Measurements from ENCODE around the gene IFIT3.

IFIT3 gene

GRCh38 chr10:89382757-89383156 lies 55.0 kb downstream of the IFIT3 start:
- no peaks in the 10 kb centered on the region for H3K79me2 ChIP-seq (ENCODE audit: insufficient read depth, low read length)
- H3K27ac ChIP-seq (ENCODE audit: low read length), result no peak overlapping the region
- no peaks in the 10 kb centered on the region for H3K27me3 ChIP-seq (ENCODE audit: insufficient read depth, low read length, poor library complexity)
- ATAC-seq (ENCODE audit: insufficient read depth, low read depth), result no peak
- H2AFZ ChIP-seq (ENCODE audit: low read depth, low read length), result no peak overlapping the region
- H4K20me1 ChIP-seq (ENCODE audit: insufficient read depth, low read length), result no peaks in the 10 kb centered on the region
- no peak for TF ChIP-seq EZH2 (IDR thresholded peaks at IDR 0.05; ENCODE audit: borderline replicate concordance, low read depth, low read length, severe bottlenecking)
- TF ChIP-seq, protein P1, sequence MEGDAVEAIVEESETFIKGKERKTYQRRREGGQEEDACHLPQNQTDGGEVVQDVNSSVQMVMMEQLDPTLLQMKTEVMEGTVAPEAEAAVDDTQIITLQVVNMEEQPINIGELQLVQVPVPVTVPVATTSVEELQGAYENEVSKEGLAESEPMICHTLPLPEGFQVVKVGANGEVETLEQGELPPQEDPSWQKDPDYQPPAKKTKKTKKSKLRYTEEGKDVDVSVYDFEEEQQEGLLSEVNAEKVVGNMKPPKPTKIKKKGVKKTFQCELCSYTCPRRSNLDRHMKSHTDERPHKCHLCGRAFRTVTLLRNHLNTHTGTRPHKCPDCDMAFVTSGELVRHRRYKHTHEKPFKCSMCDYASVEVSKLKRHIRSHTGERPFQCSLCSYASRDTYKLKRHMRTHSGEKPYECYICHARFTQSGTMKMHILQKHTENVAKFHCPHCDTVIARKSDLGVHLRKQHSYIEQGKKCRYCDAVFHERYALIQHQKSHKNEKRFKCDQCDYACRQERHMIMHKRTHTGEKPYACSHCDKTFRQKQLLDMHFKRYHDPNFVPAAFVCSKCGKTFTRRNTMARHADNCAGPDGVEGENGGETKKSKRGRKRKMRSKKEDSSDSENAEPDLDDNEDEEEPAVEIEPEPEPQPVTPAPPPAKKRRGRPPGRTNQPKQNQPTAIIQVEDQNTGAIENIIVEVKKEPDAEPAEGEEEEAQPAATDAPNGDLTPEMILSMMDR (IDR thresholded peaks at IDR 0.05; ENCODE audit: borderline replicate concordance, extremely low read depth, low read length, poor library complexity, severe bottlenecking), result no peak
- no peaks in the 10 kb centered on the region for H3K36me3 ChIP-seq (ENCODE audit: insufficient read depth, low read length)
- no peak overlapping the region for H3K4me2 ChIP-seq (ENCODE audit: insufficient read depth, low read length)
- DNase-seq, result no peak
- no peaks in the 10 kb centered on the region for H3K9me3 ChIP-seq (ENCODE audit: insufficient read depth, low read length, severe bottlenecking)
- H3K4me1 ChIP-seq (ENCODE audit: insufficient read depth, low read length), result no peaks in the 10 kb centered on the region
- no peak overlapping the region for H3K9ac ChIP-seq (ENCODE audit: low read depth, low read length)
- no peak overlapping the region for H3K4me3 ChIP-seq (ENCODE audit: low read depth in 1 of 2, low read length in 2 of 2)

DNA sequence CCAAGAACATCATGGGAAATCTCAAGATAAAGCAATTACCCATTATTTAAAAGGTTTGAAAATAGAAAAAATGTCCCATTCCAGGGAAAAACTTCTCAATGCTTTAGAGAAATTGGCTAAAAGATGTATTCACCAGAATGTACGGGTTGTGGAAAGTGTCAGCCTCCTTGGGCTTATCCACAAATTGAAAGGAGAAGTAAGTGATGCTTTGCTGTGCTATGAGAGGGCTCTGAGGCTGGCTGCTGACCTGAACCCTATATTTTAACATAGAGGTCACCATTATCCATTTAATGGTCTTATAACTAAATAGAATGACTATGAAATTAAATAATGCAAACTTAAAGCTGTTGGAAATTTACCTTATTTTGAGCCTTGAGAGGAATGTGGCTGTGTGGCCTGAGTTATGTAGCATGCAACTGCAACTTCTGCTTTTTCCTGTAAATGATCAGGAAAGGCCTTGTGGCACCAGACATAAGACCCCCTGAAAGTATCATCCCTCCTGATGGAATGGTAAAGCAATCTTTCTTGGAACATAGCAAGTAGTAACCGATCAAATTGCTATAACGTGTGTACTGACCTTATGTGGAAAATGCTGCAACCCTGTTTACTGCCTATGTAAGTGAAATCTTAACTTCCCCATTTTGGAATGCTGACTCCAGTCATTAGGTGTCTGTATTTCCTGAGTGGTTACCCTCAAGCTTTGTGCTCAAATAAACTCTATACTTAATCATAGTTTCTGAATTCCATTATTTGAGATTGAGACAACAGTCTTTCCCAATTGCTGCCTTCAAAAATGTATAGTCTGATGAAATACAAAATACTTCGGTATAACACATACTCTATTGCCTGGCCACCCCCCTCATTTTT lies 56.9 kb downstream of the IFIT3 start:
- H3K4me1 ChIP-seq (ENCODE audit: insufficient read depth, low read length), result no peaks in the 10 kb centered on the region
- H3K27me3 ChIP-seq (ENCODE audit: insufficient read depth, low read length, poor library complexity), result no peaks in the 10 kb centered on the region
- H2AFZ ChIP-seq (ENCODE audit: low read depth, low read length), result no peak overlapping the region
- no peak overlapping the region for H3K4me2 ChIP-seq (ENCODE audit: insufficient read depth, low read length)
- no peaks in the 10 kb centered on the region for H4K20me1 ChIP-seq (ENCODE audit: insufficient read depth, low read length)
- H3K9ac ChIP-seq (ENCODE audit: low read depth, low read length), result no peak overlapping the region
- ATAC-seq (ENCODE audit: insufficient read depth, low read depth) (no peak), DNase-seq (no peak)
- H3K4me3 ChIP-seq (ENCODE audit: low read depth in 1 of 2, low read length in 2 of 2), result no peak overlapping the region
- H3K36me3 ChIP-seq (ENCODE audit: insufficient read depth, low read length), result no peaks in the 10 kb centered on the region
- TF ChIP-seq, protein P1 (IDR thresholded peaks at IDR 0.05; ENCODE audit: borderline replicate concordance, extremely low read depth, low read length, poor library complexity, severe bottlenecking), result no peak
- TF ChIP-seq EZH2 (IDR thresholded peaks at IDR 0.05; ENCODE audit: borderline replicate concordance, low read depth, low read length, severe bottlenecking), result no peak
- no peaks in the 10 kb centered on the region for H3K79me2 ChIP-seq (ENCODE audit: insufficient read depth, low read length)
- H3K27ac ChIP-seq (ENCODE audit: low read length), result no peak overlapping the region
- H3K9me3 ChIP-seq (ENCODE audit: insufficient read depth, low read length, severe bottlenecking), result no peaks in the 10 kb centered on the region

DNA sequence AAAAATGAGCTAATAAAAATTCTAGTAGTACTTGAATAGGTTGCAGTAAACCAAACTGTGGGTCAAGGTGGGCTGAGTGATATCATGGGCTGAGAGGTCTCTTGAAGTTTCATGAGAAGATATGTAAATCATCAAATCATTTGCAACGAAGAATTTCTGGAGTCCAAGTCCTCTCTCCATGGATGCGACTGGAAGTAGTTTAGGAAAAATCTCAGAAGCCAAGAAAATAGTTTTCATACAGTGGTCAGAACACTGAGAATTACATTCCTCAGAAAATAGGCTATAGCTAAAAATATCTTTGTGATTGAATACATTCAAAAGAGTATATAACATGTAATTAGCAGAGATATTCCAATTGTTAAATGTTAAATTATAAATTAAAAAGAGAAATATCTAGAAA lies 61.0 kb downstream of the IFIT3 start:
- H3K4me3 ChIP-seq (ENCODE audit: low read depth in 1 of 2, low read length in 2 of 2), result no peak overlapping the region
- H3K4me2 ChIP-seq (ENCODE audit: insufficient read depth, low read length), result no peak overlapping the region
- H3K9ac ChIP-seq (ENCODE audit: low read depth, low read length), result no peak overlapping the region
- H3K36me3 ChIP-seq (ENCODE audit: insufficient read depth, low read length), result no peaks in the 10 kb centered on the region
- peaks cover 19% of the 10 kb centered on the region for H3K4me1 ChIP-seq (ENCODE audit: insufficient read depth, low read length)
- H4K20me1 ChIP-seq (ENCODE audit: insufficient read depth, low read length), result no peaks in the 10 kb centered on the region
- TF ChIP-seq, protein P1 (IDR thresholded peaks at IDR 0.05; ENCODE audit: borderline replicate concordance, extremely low read depth, low read length, poor library complexity, severe bottlenecking), result no peak
- TF ChIP-seq EZH2 (IDR thresholded peaks at IDR 0.05; ENCODE audit: borderline replicate concordance, low read depth, low read length, severe bottlenecking), result no peak
- H2AFZ ChIP-seq (ENCODE audit: low read depth, low read length), result no peak overlapping the region
- DNase-seq (no peak), ATAC-seq (ENCODE audit: insufficient read depth, low read depth) (no peak)
- H3K79me2 ChIP-seq (ENCODE audit: insufficient read depth, low read length), result no peaks in the 10 kb centered on the region
- no peaks in the 10 kb centered on the region for H3K27me3 ChIP-seq (ENCODE audit: insufficient read depth, low read length, poor library complexity)
- no peak overlapping the region for H3K27ac ChIP-seq (ENCODE audit: low read length)
- no peaks in the 10 kb centered on the region for H3K9me3 ChIP-seq (ENCODE audit: insufficient read depth, low read length, severe bottlenecking)
